Activated CD8-positive, alpha-beta memory T cell treated with anti-CD3 and anti-CD28 coated beads, Interleukin-2, amount 10 ng/mL, durations not matched to agents 7 days and 5 days (primary cell): ENCODE results near the gene PRMT1. TPM values are rescaled to one million over a fixed set of nuclear protein-coding genes. Genes with fewer than 3 reads are reported as not detected.
A peak's percentile ranks its signal among the peaks of the same experiment; 100 is the strongest.

Experiments used
- ATAC-seq: fragments of 150-1000 bp; cut with Tn5 transposase; one replicate; pipeline ENCODE4 v1.10.0; 2021; ENCODE audit warnings: moderate library complexity
- CTCF ChIA-PET: fragments of 350-600 bp; sonication (Branson Sonifier 250); formaldehyde crosslinking; loops from one replicate; lab custom pipeline; 2021; ENCODE audit warnings: antibody characterized with exemption; lab: Charles Lee
- DNase-seq: peaks from one replicate; pipeline ENCODE4 v3.0.0-alpha.2; 2020
- H3K27ac Mint-ChIP-seq: one replicate; pipeline ENCODE4 v1.8.0; 2021; ENCODE audit warnings: mild to moderate bottlenecking, mixed read lengths
- H3K27me3 Mint-ChIP-seq: one replicate; pipeline ENCODE4 v1.8.0; 2021; ENCODE audit warnings: mixed read lengths
- H3K36me3 Mint-ChIP-seq: one replicate; pipeline ENCODE4 v1.8.0; 2021; ENCODE audit warnings: mild to moderate bottlenecking, mixed read lengths
- H3K4me1 Mint-ChIP-seq: one replicate; pipeline ENCODE4 v1.8.0; 2021; ENCODE audit warnings: mixed read lengths
- H3K4me3 Mint-ChIP-seq: one replicate; pipeline ENCODE4 v1.8.0; 2021; ENCODE audit warnings: mild to moderate bottlenecking, moderate library complexity, mixed read lengths
- H3K9me3 Mint-ChIP-seq: one replicate; pipeline ENCODE4 v1.8.0; 2022; ENCODE audit warnings: low read depth, mixed read lengths
- total RNA-seq, 2 experiments: library from RNA; stranded (reverse); gene quantifications; one replicate each; pipeline ENCODE4 v1.2.3, GENCODE V29; 2021

The PRMT1 gene
- total RNA-seq, 2 experiments from 2014 or later, result 145 to 257 TPM

GRCh38 chr19:49680421-49681351, 3.6 kb downstream of the PRMT1 start:
- DNase-seq, result peak; percentile 95
- CTCF ChIA-PET, result interaction anchor here (0.6 to 7.0 kb wide), 29 partner anchors 9 to 289 kb away, joined by 3 to 64 read pairs (median 4); partner anchors contain the start of genes ADM5, AP2A1, BCL2L12 and FLT3LG
- H3K36me3 Mint-ChIP-seq, result peaks cover 26% of the 10 kb centered on the region
- no peaks in the 10 kb centered on the region for H3K9me3 Mint-ChIP-seq
- no peaks in the 10 kb centered on the region for H3K27me3 Mint-ChIP-seq
- peak; percentile 5 for ATAC-seq
- peak overlapping the region; percentile 26 for H3K4me3 Mint-ChIP-seq
- H3K4me1 Mint-ChIP-seq, result peaks cover 39% of the 10 kb centered on the region
- H3K27ac Mint-ChIP-seq, result peak overlapping the region; percentile 81

- peaks cover 27% of the 10 kb centered on the region for H3K36me3 Mint-ChIP-seq
- no peaks in the 10 kb centered on the region for H3K9me3 Mint-ChIP-seq
- H3K4me1 Mint-ChIP-seq, result peaks cover 33% of the 10 kb centered on the region
- ATAC-seq, result no peak
- no peak overlapping the region for H3K27ac Mint-ChIP-seq
- H3K4me3 Mint-ChIP-seq, result no peak overlapping the region
- CTCF ChIA-PET, result interaction anchor here (0.6 to 7.0 kb wide), 9 partner anchors 10 to 555 kb away, joined by 3 to 54 read pairs (median 4); partner anchors contain the start of genes NOSIP, PRRG2, RRAS and SCAF1
- H3K27me3 Mint-ChIP-seq, result no peaks in the 10 kb centered on the region
- DNase-seq, result no peak
These were observed 4.8 kb downstream of the PRMT1 start for GRCh38 chr19:49681830-49682229.

- peak overlapping the region; percentile 33 for H3K27ac Mint-ChIP-seq
- no peak for ATAC-seq
- no peak overlapping the region for H3K4me3 Mint-ChIP-seq
- no peak for DNase-seq
- peaks cover 36% of the 10 kb centered on the region for H3K4me1 Mint-ChIP-seq
- no peaks in the 10 kb centered on the region for H3K27me3 Mint-ChIP-seq
- H3K9me3 Mint-ChIP-seq, result no peaks in the 10 kb centered on the region
- CTCF ChIA-PET, result interaction anchor here (1.0 to 7.0 kb wide), 4 partner anchors 10 to 102 kb away, joined by 3 to 54 read pairs (median 10); partner anchors contain the start of genes NOSIP, PRRG2, RRAS and SCAF1
- H3K36me3 Mint-ChIP-seq, result peaks cover 27% of the 10 kb centered on the region
These were observed 5.2 kb downstream of the PRMT1 start for GRCh38 chr19:49682274-49682673.

DNA sequence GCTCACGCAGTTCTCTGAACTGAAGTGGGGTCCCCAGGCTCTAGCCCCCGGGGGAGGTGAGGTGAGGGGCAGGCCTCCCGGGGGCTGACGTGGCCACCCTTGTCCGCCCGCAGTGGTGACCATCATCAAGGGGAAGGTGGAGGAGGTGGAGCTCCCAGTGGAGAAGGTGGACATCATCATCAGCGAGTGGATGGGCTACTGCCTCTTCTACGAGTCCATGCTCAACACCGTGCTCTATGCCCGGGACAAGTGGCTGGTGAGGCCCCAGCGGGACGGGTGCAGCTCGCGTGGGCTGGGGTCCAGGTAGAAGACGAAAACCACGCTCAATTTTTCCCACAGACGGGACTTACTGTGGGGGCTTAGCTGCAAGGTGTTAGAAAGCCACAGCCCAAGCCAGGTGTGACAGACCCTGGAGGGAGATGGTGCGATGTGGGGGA, 6.8 kb downstream of the PRMT1 start:
- DNase-seq (no peak), ATAC-seq (no peak)
- no peaks in the 10 kb centered on the region for H3K9me3 Mint-ChIP-seq
- CTCF ChIA-PET, result interaction anchor here (0.6 to 2.0 kb wide), 4 partner anchors 16 to 103 kb away, joined by 3 to 5 read pairs (median 4); partner anchors contain the start of gene NOSIP
- H3K4me1 Mint-ChIP-seq, result peaks cover 32% of the 10 kb centered on the region
- peaks cover 27% of the 10 kb centered on the region for H3K36me3 Mint-ChIP-seq
- H3K27ac Mint-ChIP-seq, result no peak overlapping the region
- no peak overlapping the region for H3K4me3 Mint-ChIP-seq
- no peaks in the 10 kb centered on the region for H3K27me3 Mint-ChIP-seq

DNA sequence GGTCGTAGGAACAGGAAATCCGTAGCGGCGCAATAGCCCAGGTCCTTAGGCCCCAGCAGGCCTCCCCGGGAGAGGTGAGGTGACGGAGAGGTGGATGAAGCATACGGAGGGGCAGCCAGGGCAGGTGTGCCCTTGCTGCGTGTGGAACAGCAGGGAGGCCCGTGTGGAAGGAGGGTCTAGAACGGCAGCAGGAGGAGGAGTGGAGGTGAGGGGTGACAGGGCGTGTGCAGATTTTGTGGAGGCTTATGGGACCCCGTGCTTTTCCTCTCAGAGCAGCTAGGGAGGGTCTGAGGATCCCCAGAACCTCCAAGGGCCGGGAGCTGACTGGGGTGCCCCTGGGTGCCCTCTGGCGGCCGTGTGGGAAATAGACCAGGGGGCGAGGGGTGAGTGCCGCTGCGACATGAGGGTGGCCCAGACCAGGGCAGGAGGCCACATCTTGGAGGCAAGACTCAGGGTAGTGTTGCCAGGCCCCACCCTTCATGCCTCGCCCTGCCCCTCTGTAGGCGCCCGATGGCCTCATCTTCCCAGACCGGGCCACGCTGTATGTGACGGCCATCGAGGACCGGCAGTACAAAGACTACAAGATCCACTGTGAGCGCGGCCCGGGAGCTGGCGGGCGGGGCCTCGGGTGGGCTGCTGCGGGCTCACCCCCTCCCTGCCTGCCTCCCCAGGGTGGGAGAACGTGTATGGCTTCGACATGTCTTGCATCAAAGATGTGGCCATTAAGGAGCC, 7.3 kb downstream of the PRMT1 start:
- no peak overlapping the region for H3K4me3 Mint-ChIP-seq
- DNase-seq, result peak; percentile 44

GRCh38 chr19:49684983-49685553, 8.0 kb downstream of the PRMT1 start:
- H3K36me3 Mint-ChIP-seq, result peaks cover 27% of the 10 kb centered on the region

More for the DNA sequence above, 7.3 kb downstream of the PRMT1 start:
- H3K27ac Mint-ChIP-seq, result no peak overlapping the region
- H3K4me1 Mint-ChIP-seq, result peaks cover 32% of the 10 kb centered on the region
- H3K9me3 Mint-ChIP-seq, result no peaks in the 10 kb centered on the region
- H3K36me3 Mint-ChIP-seq, result peaks cover 27% of the 10 kb centered on the region
- no peaks in the 10 kb centered on the region for H3K27me3 Mint-ChIP-seq
- ATAC-seq, result no peak
- CTCF ChIA-PET, result interaction anchor here (0.6 to 2.0 kb wide), 5 partner anchors 11 to 104 kb away, joined by 3 to 5 read pairs (median 4); partner anchors contain the start of gene NOSIP

GRCh38 chr19:49685845-49686332, 8.8 kb downstream of the PRMT1 start:
- H3K27me3 Mint-ChIP-seq, result peaks cover 7% of the 10 kb centered on the region
- no peak overlapping the region for H3K4me3 Mint-ChIP-seq
- no peaks in the 10 kb centered on the region for H3K9me3 Mint-ChIP-seq
- CTCF ChIA-PET, result interaction anchor here (1.2 to 2.0 kb wide), 2 partner anchors 106 to 127 kb away, joined by 3 to 4 read pairs; partner anchors contain the start of genes FUZ and NOSIP
- no peak overlapping the region for H3K27ac Mint-ChIP-seq
- peaks cover 30% of the 10 kb centered on the region for H3K4me1 Mint-ChIP-seq
- no peak for DNase-seq
- no peak for ATAC-seq
- peaks cover 27% of the 10 kb centered on the region for H3K36me3 Mint-ChIP-seq

More at GRCh38 chr19:49684983-49685553, 8.0 kb downstream of the PRMT1 start:
- CTCF ChIA-PET, result interaction anchor here (1.1 to 2.0 kb wide), 5 partner anchors 11 to 128 kb away, joined by 3 to 5 read pairs (median 4); partner anchors contain the start of genes FUZ and NOSIP
- H3K4me1 Mint-ChIP-seq, result peaks cover 31% of the 10 kb centered on the region
- no peak overlapping the region for H3K4me3 Mint-ChIP-seq
- H3K9me3 Mint-ChIP-seq, result no peaks in the 10 kb centered on the region
- DNase-seq (no peak), ATAC-seq (no peak)
- no peak overlapping the region for H3K27ac Mint-ChIP-seq
- H3K27me3 Mint-ChIP-seq, result no peaks in the 10 kb centered on the region

DNA sequence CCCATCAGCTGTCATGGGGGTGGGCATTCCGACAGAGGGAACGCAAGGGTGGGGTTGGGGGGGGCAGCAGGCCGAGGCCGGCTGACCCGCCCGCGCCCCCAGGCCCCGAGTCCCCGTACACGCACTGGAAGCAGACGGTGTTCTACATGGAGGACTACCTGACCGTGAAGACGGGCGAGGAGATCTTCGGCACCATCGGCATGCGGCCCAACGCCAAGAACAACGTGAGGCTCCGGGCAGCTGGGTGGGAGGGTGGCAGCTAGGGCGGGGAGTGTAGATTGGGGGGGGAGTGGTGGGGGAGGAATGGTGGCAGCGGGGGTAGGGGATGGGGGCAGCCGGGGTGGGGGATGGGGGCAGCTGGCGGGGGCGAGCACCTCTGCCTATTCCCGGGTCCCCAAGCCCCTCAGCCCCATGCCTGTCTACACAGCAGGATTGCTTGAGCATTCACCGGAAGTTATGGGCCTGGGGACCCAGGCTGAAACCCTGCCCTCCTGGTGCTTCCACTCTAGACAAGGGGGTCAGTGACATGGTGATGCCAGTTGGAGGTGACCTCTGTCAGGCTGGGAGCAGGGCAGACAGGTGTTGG, 9.5 kb downstream of the PRMT1 start:
- H3K27me3 Mint-ChIP-seq, result peaks cover 14% of the 10 kb centered on the region
- ATAC-seq (no peak), DNase-seq (no peak)
- H3K36me3 Mint-ChIP-seq, result peaks cover 26% of the 10 kb centered on the region
- no peak overlapping the region for H3K27ac Mint-ChIP-seq
- H3K4me3 Mint-ChIP-seq, result no peak overlapping the region
- CTCF ChIA-PET, result no interaction called here
- peaks cover 30% of the 10 kb centered on the region for H3K4me1 Mint-ChIP-seq
- H3K9me3 Mint-ChIP-seq, result no peaks in the 10 kb centered on the region

DNA sequence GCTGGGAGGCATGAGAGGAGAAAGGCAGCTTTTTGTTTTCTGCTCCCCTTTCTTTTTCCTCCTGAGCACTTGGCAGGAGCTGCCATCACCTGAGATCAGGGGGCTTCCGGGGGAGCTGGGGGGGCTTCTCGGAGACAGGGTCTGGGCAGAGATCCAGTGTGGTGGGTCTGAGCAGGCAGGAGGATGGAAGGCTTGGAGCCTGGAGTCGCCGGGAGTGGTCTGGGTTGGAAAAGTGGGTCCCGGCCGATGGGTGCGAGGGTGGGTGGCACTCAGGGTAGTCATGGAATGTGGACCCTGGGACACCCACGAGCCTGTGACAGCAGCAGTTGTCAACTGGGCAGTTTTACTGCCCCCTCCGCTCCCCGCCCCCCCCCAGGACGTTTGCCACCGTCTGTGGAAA, 10.1 kb downstream of the PRMT1 start:
- CTCF ChIA-PET, result interaction anchor here (1.2 kb wide), 1 partner anchor 8 kb away, joined by 3 read pairs; no protein-coding TSS in a partner anchor
- peaks cover 26% of the 10 kb centered on the region for H3K4me1 Mint-ChIP-seq
- H3K36me3 Mint-ChIP-seq, result peaks cover 22% of the 10 kb centered on the region
- H3K27me3 Mint-ChIP-seq, result peaks cover 17% of the 10 kb centered on the region
- no peak overlapping the region for H3K4me3 Mint-ChIP-seq
- H3K9me3 Mint-ChIP-seq, result no peaks in the 10 kb centered on the region
- no peak overlapping the region for H3K27ac Mint-ChIP-seq
- ATAC-seq (no peak), DNase-seq (no peak)

DNA sequence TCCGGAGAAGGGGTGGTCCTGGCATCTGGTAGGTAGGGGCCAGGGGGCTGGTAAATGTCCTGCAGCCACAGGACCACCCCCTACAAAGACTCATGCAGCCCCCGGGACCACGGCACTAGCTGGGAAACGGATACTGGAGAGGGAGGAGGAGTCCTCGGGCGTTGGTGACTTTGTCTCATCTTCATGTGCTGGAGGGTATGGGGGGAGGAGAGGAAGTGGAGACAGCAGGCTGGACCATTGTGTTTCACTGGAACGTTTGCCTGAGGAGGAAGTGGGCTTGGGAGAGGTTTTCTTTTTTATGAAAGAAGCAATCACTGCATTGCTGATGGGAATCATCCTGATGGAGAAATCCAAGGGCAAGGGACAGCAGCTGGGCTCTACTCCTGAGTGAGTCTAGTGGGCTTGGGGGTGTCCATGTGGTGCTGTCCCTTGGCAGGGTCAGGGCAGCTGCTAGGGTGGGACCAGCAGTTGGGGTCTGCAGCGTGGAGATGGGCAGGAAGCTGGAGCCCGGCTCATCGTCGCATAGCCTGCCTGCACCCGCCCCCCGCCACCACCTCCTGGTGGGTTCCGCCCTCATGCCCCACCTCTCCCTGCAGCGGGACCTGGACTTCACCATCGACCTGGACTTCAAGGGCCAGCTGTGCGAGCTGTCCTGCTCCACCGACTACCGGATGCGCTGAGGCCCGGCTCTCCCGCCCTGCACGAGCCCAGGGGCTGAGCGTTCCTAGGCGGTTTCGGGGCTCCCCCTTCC, 10.7 kb downstream of the PRMT1 start:
- peaks cover 22% of the 10 kb centered on the region for H3K27me3 Mint-ChIP-seq
- H3K4me1 Mint-ChIP-seq, result peaks cover 21% of the 10 kb centered on the region
- H3K36me3 Mint-ChIP-seq, result peaks cover 18% of the 10 kb centered on the region
- DNase-seq (no peak), ATAC-seq (no peak)
- CTCF ChIA-PET, result interaction anchor here (0.5 to 1.2 kb wide), 2 partner anchors 8 to 65 kb away, joined by 3 read pairs; no protein-coding TSS in a partner anchor
- H3K4me3 Mint-ChIP-seq, result no peak overlapping the region
- H3K27ac Mint-ChIP-seq, result no peak overlapping the region
- no peaks in the 10 kb centered on the region for H3K9me3 Mint-ChIP-seq

DNA sequence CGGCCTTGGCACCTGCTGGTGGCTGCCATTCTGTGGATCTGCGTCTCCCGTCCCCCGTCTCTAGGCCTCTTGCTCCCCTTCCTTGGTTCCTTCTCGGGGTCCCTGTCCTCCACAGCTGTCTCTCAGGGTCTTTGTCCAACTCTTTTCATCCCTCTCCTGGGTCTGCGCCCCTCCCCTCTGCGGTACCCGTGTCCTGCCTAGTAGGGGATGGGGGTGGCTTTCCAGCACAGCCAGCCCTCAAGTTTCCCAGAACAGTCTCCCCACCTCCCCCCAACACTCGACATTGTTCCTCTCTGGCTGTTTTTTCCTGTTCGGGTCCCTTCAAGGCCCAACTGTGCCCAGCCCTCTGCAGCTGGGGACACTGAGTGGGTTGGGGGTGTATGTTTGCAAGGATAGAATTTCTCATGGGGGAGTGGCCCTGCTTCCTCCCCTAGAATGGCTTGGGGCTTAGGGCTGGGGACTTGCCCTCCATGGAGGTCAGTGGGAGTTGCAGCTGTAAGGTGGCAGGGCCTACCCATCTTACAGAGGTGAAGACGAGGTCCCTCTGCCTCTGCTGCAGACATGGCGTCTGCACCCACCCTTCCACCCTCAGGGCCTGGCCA, 11.6 kb downstream of the PRMT1 start:
- no peak for ATAC-seq
- no peaks in the 10 kb centered on the region for H3K9me3 Mint-ChIP-seq

More for the DNA sequence above, 11.6 kb downstream of the PRMT1 start:
- H3K27ac Mint-ChIP-seq, result no peak overlapping the region
- H3K36me3 Mint-ChIP-seq, result peaks cover 13% of the 10 kb centered on the region
- no peak for DNase-seq
- peaks cover 21% of the 10 kb centered on the region for H3K4me1 Mint-ChIP-seq
- CTCF ChIA-PET, result interaction anchor here (0.5 to 1.5 kb wide), 3 partner anchors 8 to 66 kb away, joined by 3 read pairs; no protein-coding TSS in a partner anchor
- peaks cover 22% of the 10 kb centered on the region for H3K27me3 Mint-ChIP-seq
- no peak overlapping the region for H3K4me3 Mint-ChIP-seq
